OCI-LY3 (cell line): Measurements from ENCODE around the gene PAMR1.

Source experiments
- H2AFZ ChIP-seq: fragments of 200-600, 300-600 bp; shearing (Covaris generic); 2 replicates; pipeline ENCODE4 v1.6.0; 2014; ENCODE audit warnings: antibody characterized with exemption, low read depth, low read length
- H3K27ac ChIP-seq: fragments of 200-600, 300-600 bp; sonication (generic); 2 replicates; pipeline ENCODE4 v1.5.1; 2014; ENCODE audit warnings: mild to moderate bottlenecking, low read length, moderate library complexity, mixed read lengths
- H3K27me3 ChIP-seq: fragments of 200-600, 300-600 bp; sonication (generic); 2 replicates; pipeline ENCODE4 v1.6.1; 2014; ENCODE audit warnings: low read depth, low read length, mixed read lengths
- H3K36me3 ChIP-seq: fragments of 200-600, 300-600 bp; sonication (generic); replicated peaks from 2 replicates; pipeline ENCODE3; 2014; ENCODE audit warnings: low read depth, low read length, mixed read lengths
- H3K4me1 ChIP-seq: fragments of 300-600, 200-600 bp; sonication (generic); 2 replicates; pipeline ENCODE4 v1.6.1; 2014; ENCODE audit warnings: low read length, mixed read lengths
- H3K4me2 ChIP-seq: fragments of 200-600, 300-600 bp; sonication (generic); 2 replicates; pipeline ENCODE4 v1.6.1; 2014; ENCODE audit warnings: low read length, mixed read lengths
- H3K4me3 ChIP-seq: fragments of 300-600, 200-600 bp; sonication (generic); 2 replicates; pipeline ENCODE4 v1.5.1; 2014; ENCODE audit warnings: antibody characterized with exemption, mild to moderate bottlenecking, low read length, moderate library complexity
- H3K79me2 ChIP-seq: fragments of 300-600, 200-600 bp; shearing (Covaris generic); 2 replicates; pipeline ENCODE4 v1.6.1; 2014; ENCODE audit warnings: mild to moderate bottlenecking, low read length, mixed read lengths
- H3K9ac ChIP-seq: fragments of 300-600, 200-600 bp; shearing (Covaris generic); 2 replicates; pipeline ENCODE4 v1.6.0; 2014; ENCODE audit warnings: mild to moderate bottlenecking, low read length, moderate library complexity
- H3K9me3 ChIP-seq: fragments of 200-600, 300-600 bp; shearing (Covaris generic); 2 replicates; pipeline ENCODE4 v1.6.1; 2014; ENCODE audit warnings: low read length, mixed read lengths; ENCODE audit not compliant: insufficient read depth
- H4K20me1 ChIP-seq: fragments of 200-600, 300-600 bp; sonication (generic); 2 replicates; pipeline ENCODE4 v1.6.1; 2016; ENCODE audit warnings: low read length, mixed read lengths; ENCODE audit not compliant: insufficient read depth
- CTCF ChIP-seq: fragments of 200-600, 300-600 bp; sonication (generic); IDR thresholded peaks from 2 replicates; pipeline ENCODE4 v1.5.1; 2014; ENCODE audit warnings: antibody characterized with exemption, low read length, low read depth
- EZH2phosphoT487 ChIP-seq: fragments of 200-600 bp; shearing (Covaris generic); IDR thresholded peaks from 2 replicates; pipeline ENCODE4 v1.6.1; 2018; ENCODE audit warnings: antibody characterized with exemption, mixed run types, low read depth

PAMR1 gene

GRCh38 chr11:35539256-35539655 is 13.8 kb upstream of the PAMR1 start:
- Histone ChIP-seq H3K9ac (no peak overlapping the region), H3K4me2 (no peak overlapping the region), H3K36me3 (no peaks in the 10 kb centered on the region), H3K4me3 (no peak overlapping the region), H3K9me3 (no peaks in the 10 kb centered on the region), H3K27me3 (peaks cover 24% of the 10 kb centered on the region), H3K79me2 (no peaks in the 10 kb centered on the region), H2AFZ (no peak overlapping the region), H3K4me1 (no peaks in the 10 kb centered on the region), H3K27ac (no peak overlapping the region), H4K20me1 (no peaks in the 10 kb centered on the region)
- TF ChIP-seq CTCF (no peak), EZH2phosphoT487 (no peak)

- Histone ChIP-seq H2AFZ (no peak overlapping the region), H3K4me2 (no peak overlapping the region), H3K27ac (no peak overlapping the region), H3K36me3 (no peaks in the 10 kb centered on the region), H3K4me3 (no peak overlapping the region), H3K27me3 (peaks cover 24% of the 10 kb centered on the region), H3K79me2 (no peaks in the 10 kb centered on the region), H3K9ac (no peak overlapping the region), H3K9me3 (no peaks in the 10 kb centered on the region), H3K4me1 (no peaks in the 10 kb centered on the region), H4K20me1 (no peaks in the 10 kb centered on the region)
- TF ChIP-seq CTCF = no peak
- no peak for TF ChIP-seq EZH2phosphoT487
Measured at GRCh38 chr11:35536470-35536869, 11.1 kb upstream of the PAMR1 start.

GRCh38 chr11:35531246-35531645 is 5.8 kb upstream of the PAMR1 start:
- H3K9me3 ChIP-seq = no peaks in the 10 kb centered on the region
- no peak overlapping the region for H3K9ac ChIP-seq
- peaks cover 28% of the 10 kb centered on the region for H3K27me3 ChIP-seq
- no peaks in the 10 kb centered on the region for H3K36me3 ChIP-seq
- no peaks in the 10 kb centered on the region for H4K20me1 ChIP-seq
- no peak overlapping the region for H3K4me3 ChIP-seq
- no peak overlapping the region for H3K27ac ChIP-seq
- no peak overlapping the region for H3K4me2 ChIP-seq
- TF ChIP-seq EZH2phosphoT487 (no peak), CTCF (no peak)
- H3K79me2 ChIP-seq = no peaks in the 10 kb centered on the region
- no peak overlapping the region for H2AFZ ChIP-seq
- H3K4me1 ChIP-seq = no peaks in the 10 kb centered on the region

- no peaks in the 10 kb centered on the region for H3K4me1 ChIP-seq
- H3K79me2 ChIP-seq = no peaks in the 10 kb centered on the region
- no peak overlapping the region for H3K9ac ChIP-seq
- no peak overlapping the region for H3K4me2 ChIP-seq
- peaks cover 28% of the 10 kb centered on the region for H3K27me3 ChIP-seq
- no peaks in the 10 kb centered on the region for H4K20me1 ChIP-seq
- TF ChIP-seq CTCF (no peak), EZH2phosphoT487 (no peak)
- H3K27ac ChIP-seq = no peak overlapping the region
- no peak overlapping the region for H3K4me3 ChIP-seq
- no peak overlapping the region for H2AFZ ChIP-seq
- H3K9me3 ChIP-seq = no peaks in the 10 kb centered on the region
- no peaks in the 10 kb centered on the region for H3K36me3 ChIP-seq
Measured at GRCh38 chr11:35529971-35530495, 4.6 kb upstream of the PAMR1 start.
